Tibial nerve (tissue), 4 donors: ENCODE results near the gene KIT. TPM values are rescaled to one million over a fixed set of nuclear protein-coding genes. Genes with fewer than 3 reads are reported as not detected.

Experiments used
- DNase-seq, 2 donors: peaks; one replicate each; pipeline ENCODE4 v3.0.0-alpha.2; 2019; ENCODE audit warnings: low spot score in 2 of 2
- H3K27ac ChIP-seq, 4 donors: fragments of 200-600 bp; sonication (generic) in 3 of 4; one replicate each; pipeline ENCODE4 v1.5.1; 2017 to 2019; ENCODE audit warnings: mild to moderate bottlenecking in 1 of 4
- H3K27me3 ChIP-seq, 2 donors: fragments of 200-600 bp; sonication (generic) in 1 of 2; one replicate each; pipeline versions ENCODE4 v1.5.1 to v1.6.0; 2017 to 2019
- H3K36me3 ChIP-seq, 3 donors: fragments of 200-600 bp; sonication (generic); one replicate each; pipeline ENCODE4 v1.5.1; 2018 to 2019
- H3K4me1 ChIP-seq, 4 donors: fragments of 200-600 bp; sonication (generic) in 3 of 4; one replicate each; pipeline ENCODE4 v1.5.1; 2017 to 2019
- H3K4me3 ChIP-seq, 4 donors: fragments of 200-600 bp; sonication (generic) in 3 of 4; one replicate each; pipeline ENCODE4 v1.5.1; 2017 to 2019; ENCODE audit warnings: mild to moderate bottlenecking in 1 of 4, moderate library complexity in 1 of 4
- H3K9me3 ChIP-seq, 4 donors: fragments of 200-600 bp; sonication (generic) in 3 of 4; one replicate each; pipeline ENCODE4 v1.5.1; 2017 to 2019
- EP300 ChIP-seq, 2 donors: sonication (generic); formaldehyde crosslinking; IDR thresholded peaks; one replicate each; pipeline ENCODE4 v1.6.1; 2017; ENCODE audit warnings: antibody characterized with exemption in 2 of 2, mild to moderate bottlenecking in 1 of 2
- POLR2A ChIP-seq, 2 donors: fragments of 450-650 bp; IDR thresholded peaks; one replicate each; pipeline ENCODE4 v1.6.1; 2017; ENCODE audit warnings: antibody characterized with exemption in 2 of 2, mild to moderate bottlenecking in 2 of 2, moderate library complexity in 2 of 2
- WGBS, 2 donors: methylation state at CpG; one replicate each; pipeline ENCODE4 v1.1.5; 2018; 5-methylcytosine and 5-hydroxymethylcytosine counted together
- total RNA-seq, 4 donors: library from RNA; depleted of rRNA; stranded (reverse); fragments of >200 nt; gene quantifications; one replicate each; pipeline ENCODE4 v1.1.0, GENCODE V29; 2016
- TF ChIP-seq, protein P1 (sequence below), 5 experiments: fragments of 200-600 bp in 3 of 5; fragments of 450-650 bp in 2 of 5; sonication (generic) in 3 of 5; IDR thresholded peaks; one replicate each; pipeline ENCODE4 v1.5.1; 2016 to 2019; ENCODE audit warnings: antibody characterized with exemption in 5 of 5, mild to moderate bottlenecking in 3 of 5, moderate library complexity in 2 of 5

Gene KIT
- total RNA-seq, 4 donors from 2014 or later: 1.5 to 18.6 (median 8.4) TPM

DNA sequence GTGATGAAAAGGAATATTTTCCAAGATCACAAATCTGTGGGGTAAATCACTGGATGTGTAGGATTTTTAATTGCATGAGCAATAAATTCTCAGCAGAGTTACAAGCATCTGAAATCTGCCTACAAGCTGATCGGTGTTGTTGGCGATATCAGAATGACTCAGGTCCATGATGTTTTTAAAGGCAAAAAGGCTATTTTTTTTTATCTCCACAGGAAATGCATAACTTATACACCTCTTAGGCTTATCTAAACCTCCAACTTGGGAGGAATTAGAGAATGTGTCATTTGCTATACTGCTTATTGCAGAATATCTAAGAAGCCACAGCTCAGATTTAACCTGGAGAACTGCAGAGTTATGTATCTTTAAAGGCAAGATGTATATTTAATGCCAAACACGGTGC, 61.6 kb downstream of the KIT start:
- no peak overlapping the region for H3K27ac ChIP-seq

DNA sequence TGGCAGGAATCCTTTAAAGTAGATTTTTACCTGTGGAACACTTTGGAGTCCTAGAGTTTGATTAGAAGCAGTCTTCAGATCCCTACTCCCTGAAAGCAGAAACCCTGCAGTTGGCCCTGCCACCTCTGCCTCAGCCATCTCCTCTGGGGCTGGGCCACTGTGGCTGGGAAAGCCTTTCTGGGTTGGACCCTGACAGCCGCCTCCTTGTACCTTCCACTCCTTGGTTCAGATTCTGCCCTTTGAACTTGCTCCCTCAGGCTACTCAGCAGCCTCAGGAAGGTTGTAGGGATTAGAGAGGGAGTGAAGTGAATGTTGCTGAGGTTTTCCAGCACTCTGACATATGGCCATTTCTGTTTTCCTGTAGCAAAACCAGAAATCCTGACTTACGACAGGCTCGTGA, 65.5 kb downstream of the KIT start:
- Histone ChIP-seq H3K4me1 (no peaks in the 10 kb centered on the region), H3K27me3 (no peaks in the 10 kb centered on the region), H3K9me3 (no peaks in the 10 kb centered on the region), H3K27ac (no peak overlapping the region), H3K4me3 (no peak overlapping the region), H3K36me3 (no peaks in the 10 kb centered on the region)
- 67 to 80% methylated on average over 3 of the region's 3 CpGs for WGBS, 2 donors
- TF ChIP-seq EP300 (IDR thresholded peaks at IDR 0.05): no peak
- TF ChIP-seq, protein P1, sequence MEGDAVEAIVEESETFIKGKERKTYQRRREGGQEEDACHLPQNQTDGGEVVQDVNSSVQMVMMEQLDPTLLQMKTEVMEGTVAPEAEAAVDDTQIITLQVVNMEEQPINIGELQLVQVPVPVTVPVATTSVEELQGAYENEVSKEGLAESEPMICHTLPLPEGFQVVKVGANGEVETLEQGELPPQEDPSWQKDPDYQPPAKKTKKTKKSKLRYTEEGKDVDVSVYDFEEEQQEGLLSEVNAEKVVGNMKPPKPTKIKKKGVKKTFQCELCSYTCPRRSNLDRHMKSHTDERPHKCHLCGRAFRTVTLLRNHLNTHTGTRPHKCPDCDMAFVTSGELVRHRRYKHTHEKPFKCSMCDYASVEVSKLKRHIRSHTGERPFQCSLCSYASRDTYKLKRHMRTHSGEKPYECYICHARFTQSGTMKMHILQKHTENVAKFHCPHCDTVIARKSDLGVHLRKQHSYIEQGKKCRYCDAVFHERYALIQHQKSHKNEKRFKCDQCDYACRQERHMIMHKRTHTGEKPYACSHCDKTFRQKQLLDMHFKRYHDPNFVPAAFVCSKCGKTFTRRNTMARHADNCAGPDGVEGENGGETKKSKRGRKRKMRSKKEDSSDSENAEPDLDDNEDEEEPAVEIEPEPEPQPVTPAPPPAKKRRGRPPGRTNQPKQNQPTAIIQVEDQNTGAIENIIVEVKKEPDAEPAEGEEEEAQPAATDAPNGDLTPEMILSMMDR (IDR thresholded peaks at IDR 0.05): no peak
- no peak for TF ChIP-seq POLR2A (IDR thresholded peaks at IDR 0.05)
- no peak for DNase-seq

More for the DNA sequence above, 61.6 kb downstream of the KIT start:
- TF ChIP-seq, protein P1 (IDR thresholded peaks at IDR 0.05): no peak
- TF ChIP-seq EP300 (IDR thresholded peaks at IDR 0.05) (no peak), POLR2A (IDR thresholded peaks at IDR 0.05) (no peak)
- Histone ChIP-seq H3K27me3 (no peaks in the 10 kb centered on the region), H3K4me3 (no peak overlapping the region), H3K9me3 (no peaks in the 10 kb centered on the region), H3K36me3 (no peaks in the 10 kb centered on the region), H3K4me1 (no peaks in the 10 kb centered on the region)
- no peak for DNase-seq
- WGBS, 2 donors: 68 to 81% methylated on average over 3 of the region's 3 CpGs

DNA sequence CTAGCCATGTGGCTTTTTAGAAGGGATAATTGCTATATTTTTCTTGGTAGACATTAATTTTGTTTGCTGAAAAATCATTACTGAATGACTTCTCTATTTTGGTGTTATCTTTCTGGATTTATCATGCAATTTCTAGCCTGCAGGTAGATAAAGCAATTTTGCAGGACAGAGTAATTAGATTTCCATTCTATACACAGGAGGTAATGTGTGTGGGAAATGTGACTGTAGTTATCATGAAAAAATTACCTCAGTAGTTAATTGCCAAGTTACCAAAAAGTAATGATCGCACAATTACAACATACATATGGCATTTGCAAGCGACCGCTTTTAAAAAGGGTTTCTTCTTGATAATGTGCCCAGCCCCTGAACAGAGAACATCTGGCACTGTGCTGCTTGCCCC, 66.1 kb downstream of the KIT start:
- no peaks in the 10 kb centered on the region for H3K27me3 ChIP-seq
- no peak overlapping the region for H3K27ac ChIP-seq
- DNase-seq: no peak
- TF ChIP-seq, protein P1 (IDR thresholded peaks at IDR 0.05): no peak
- TF ChIP-seq EP300 (IDR thresholded peaks at IDR 0.05) (no peak), POLR2A (IDR thresholded peaks at IDR 0.05) (no peak)
- H3K4me3 ChIP-seq: no peak overlapping the region
- no peaks in the 10 kb centered on the region for H3K36me3 ChIP-seq
- 87 to 89% methylated on average over 3 of the region's 3 CpGs for WGBS, 2 donors
- no peaks in the 10 kb centered on the region for H3K4me1 ChIP-seq
- no peaks in the 10 kb centered on the region for H3K9me3 ChIP-seq

DNA sequence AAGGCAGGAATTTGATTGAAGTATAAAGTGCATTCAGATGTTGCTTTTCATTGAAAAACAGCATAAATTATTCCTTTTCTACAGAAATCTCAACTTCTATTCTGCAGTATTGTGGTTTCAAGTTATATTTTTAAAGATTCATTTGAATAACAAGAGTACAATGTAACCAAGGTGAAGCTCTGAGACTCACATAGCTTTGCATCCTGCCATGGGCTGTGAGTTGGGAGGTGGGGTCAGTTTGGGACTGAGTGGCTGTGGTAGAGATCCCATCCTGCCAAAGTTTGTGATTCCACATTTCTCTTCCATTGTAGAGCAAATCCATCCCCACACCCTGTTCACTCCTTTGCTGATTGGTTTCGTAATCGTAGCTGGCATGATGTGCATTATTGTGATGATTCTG, 69.2 kb downstream of the KIT start:
- no peaks in the 10 kb centered on the region for H3K9me3 ChIP-seq
- 98 to 99% methylated on average over 2 of the region's 2 CpGs for WGBS, 2 donors
- H3K27me3 ChIP-seq: no peaks in the 10 kb centered on the region
- H3K4me1 ChIP-seq: no peaks in the 10 kb centered on the region
- H3K4me3 ChIP-seq: no peak overlapping the region
- no peak overlapping the region for H3K27ac ChIP-seq
- no peak for DNase-seq
- TF ChIP-seq POLR2A (IDR thresholded peaks at IDR 0.05) (no peak), EP300 (IDR thresholded peaks at IDR 0.05) (no peak)
- TF ChIP-seq, protein P1 (IDR thresholded peaks at IDR 0.05): no peak
- H3K36me3 ChIP-seq: no peaks in the 10 kb centered on the region

DNA sequence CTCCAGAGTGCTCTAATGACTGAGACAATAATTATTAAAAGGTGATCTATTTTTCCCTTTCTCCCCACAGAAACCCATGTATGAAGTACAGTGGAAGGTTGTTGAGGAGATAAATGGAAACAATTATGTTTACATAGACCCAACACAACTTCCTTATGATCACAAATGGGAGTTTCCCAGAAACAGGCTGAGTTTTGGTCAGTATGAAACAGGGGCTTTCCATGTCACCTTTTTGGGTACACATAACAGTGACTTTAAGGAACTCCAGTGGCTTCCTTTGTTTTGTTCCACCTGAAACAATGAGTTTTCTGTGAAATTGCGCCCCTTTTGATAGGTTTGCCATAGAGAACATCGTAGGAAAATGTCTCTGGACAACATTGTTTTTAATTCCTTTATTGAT, 69.6 kb downstream of the KIT start:
- whole genome bisulfite sequencing, 2 donors: 60 to 91% methylated on average over 2 of the region's 2 CpGs
- TF ChIP-seq, protein P1 (IDR thresholded peaks at IDR 0.05): no peak
- no peak for TF ChIP-seq POLR2A (IDR thresholded peaks at IDR 0.05)
- TF ChIP-seq EP300 (IDR thresholded peaks at IDR 0.05): no peak
- Histone ChIP-seq H3K27ac (no peak overlapping the region), H3K9me3 (no peaks in the 10 kb centered on the region), H3K27me3 (no peaks in the 10 kb centered on the region), H3K4me3 (no peak overlapping the region), H3K4me1 (no peaks in the 10 kb centered on the region), H3K36me3 (no peaks in the 10 kb centered on the region)
- no peak for DNase-seq
